NCI-H526 treated with DMSO at 0.1 percent for 48 hours (cell line): Measurements from ENCODE around the gene KRT7.
"Not testable (repeated sequence)": the region's sequence is repeated elsewhere in the genome, so short reads cannot be mapped to it uniquely, and the experiment has no call there.

Experiments used
- DNase-seq: peaks from one replicate; lab custom pipeline; 2025; lab: John Stamatoyannopoulos, UW

Gene KRT7

GRCh38 chr12:52255926-52256583, 23.0 kb downstream of the KRT7 start:
- no peak for DNase-seq

DNA sequence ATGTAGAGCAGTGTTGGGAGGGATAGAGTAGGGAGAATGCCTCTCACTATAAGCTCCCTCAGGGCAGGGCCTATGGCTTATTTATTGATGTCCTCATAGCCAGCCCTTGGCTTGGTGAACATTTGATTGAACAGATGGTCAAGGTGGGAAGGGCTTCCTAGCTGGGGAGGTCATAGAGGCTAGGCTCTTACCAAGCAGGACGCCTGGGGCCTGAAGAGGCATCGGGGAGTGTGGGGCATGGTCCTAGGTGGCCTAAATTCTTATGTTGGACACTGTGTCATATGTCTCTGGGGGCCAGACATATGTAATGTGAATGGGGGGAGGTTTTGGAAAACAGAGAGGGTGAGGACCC, 23.5 kb downstream of the KRT7 start:
- no peak for DNase-seq

DNA sequence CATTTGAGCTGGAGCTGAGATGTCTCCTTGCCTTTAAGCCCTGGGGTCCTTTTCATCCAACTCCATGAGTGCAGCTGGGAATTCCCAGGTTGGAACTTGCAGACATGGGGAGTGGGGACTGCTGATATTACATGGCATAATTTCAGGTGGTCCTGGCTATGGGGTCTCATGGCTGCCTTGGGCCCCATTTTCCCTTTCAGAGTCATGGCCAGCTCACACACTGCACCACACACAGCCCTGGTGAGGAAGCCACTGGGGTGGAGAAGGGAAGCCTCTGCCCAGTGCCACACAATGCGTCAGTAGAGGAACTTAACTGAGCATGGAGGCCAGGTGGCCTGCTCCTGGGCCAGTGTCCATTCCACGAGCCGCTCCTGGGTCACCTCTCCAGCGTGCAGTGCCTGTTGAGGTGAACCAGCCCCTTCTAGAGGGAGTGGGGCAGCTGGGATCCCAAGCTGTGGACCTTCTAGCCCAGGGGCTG, 24.1 kb downstream of the KRT7 start:
- no peak for DNase-seq

- DNase-seq = not testable (repeated sequence)
Measured at GRCh38 chr12:52257922-52258321, 24.9 kb downstream of the KRT7 start.

DNA sequence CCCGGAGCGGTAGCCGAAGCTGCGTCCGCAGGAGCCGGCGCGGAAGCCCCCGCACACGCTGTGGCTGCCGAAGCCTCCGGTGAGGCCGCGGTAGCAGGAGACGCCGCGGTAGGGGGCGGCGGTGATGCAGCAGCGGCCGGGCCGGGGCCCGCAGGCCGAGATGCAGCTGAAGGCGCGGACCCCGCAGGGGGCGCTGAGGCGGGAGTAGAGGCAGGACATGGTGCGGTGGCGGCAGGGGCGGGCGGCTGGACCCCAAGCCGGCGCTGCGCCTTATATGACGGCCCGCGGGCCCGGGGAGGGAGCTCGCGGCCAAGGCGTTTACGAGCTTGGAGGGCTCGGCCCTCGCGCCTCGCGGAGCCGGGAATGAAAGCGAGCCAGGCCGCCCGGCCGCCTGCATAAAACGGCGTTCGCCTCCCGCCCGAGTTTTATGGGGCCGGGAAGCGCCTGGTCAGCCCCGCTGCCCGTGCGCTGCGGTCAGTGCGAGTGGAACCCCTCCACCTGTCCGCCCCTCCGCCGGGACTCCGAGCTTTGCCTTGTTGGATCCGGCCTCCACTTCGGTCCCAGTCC, 25.4 kb downstream of the KRT7 start:
- DNase-seq = no peak

DNA sequence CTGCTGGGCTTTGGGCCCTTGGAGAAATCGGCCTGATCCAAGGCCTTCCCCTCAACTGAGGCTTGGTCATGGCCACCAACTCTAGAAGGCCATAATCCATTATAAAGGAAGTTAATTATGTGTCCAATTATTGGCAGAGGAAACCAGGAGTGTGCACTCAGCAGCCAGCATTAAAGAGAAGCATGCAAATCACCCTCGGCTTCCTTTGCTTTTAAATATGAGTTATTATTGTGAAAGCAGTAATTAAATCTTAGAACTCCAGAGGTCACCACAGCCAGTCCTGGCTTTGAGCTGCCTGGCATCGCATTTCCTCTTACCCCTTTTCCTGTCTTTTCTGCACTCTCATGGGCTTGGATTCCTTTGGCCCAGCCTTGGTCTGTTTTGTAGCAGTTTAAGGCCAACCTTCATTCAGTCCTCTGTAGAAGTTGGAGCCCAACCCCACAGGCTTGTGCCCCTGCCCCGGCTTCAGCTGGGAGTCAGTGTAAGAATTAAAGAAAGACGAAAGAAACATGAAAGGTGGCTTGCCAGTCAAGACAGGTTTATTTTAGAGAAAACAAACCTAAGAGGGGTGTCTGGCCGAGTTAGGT, 26.7 kb downstream of the KRT7 start:
- DNase-seq = no peak

GRCh38 chr12:52260361-52261207, 27.5 kb downstream of the KRT7 start:
- DNase-seq = no peak

DNA sequence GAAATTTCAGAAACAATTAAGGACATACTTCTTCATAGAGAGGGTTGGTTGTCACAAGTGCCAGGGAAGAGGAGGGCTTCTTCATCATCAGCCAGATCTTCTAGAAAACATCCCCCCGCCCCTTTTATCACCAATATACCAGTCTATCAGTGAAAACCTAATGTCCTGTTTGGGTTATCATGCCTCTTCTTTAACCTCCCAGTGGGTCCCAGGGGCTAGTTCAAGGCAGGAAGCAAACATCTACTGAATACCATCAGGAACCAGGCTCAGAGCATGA, 28.1 kb downstream of the KRT7 start:
- no peak for DNase-seq

DNA sequence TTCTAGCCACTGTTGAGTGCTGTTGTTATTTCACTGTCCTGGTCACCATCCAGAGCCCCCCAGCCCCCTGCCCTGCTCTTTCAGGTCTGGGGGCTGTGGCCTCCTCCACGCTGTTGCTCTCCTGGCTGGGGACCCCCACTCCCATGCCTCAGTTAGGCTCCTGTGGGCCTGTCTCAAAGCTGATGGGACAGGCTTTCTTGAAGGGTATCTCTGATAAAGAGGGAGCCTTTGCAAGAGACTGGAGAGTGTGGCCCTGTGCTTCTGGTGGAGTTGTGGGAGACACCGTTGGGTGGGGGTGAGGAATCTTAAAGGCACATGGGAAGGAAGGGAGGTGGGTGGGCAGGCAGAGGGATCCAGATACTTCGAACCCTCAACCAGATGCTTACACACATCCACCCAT, 29.2 kb downstream of the KRT7 start:
- DNase-seq = no peak

DNA sequence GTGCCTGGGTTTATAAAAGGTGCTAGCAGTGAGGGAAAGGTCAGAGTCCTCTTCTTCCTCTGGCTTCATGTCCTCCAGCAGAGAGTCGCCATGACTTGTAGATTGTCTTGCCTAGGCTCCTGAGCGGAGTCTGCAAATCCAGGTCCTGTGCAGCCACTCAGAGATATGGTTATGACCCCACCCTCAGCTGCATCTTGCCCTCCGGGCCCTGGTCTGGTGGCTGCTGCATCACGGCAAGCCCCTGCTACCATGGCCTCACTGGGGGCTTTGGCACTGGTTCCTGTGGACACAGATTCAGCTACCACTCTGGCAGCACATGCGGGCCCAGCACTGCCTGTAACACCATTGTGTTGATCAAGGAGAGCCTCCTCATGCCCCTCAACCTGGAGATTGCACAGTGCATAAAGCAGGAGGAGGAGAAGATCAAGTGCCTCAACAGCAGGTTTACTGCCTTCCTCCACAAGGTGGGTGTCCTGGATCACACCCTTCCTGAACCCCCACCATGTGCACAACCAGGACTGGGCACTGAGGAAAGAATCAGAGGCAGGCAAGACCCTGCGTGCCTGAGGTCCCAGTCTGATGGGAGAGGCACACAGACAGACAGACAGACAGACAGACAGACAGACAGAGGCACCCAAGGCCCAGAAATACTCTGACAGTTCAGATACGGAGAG, 30.9 kb downstream of the KRT7 start:
- no peak for DNase-seq

DNA sequence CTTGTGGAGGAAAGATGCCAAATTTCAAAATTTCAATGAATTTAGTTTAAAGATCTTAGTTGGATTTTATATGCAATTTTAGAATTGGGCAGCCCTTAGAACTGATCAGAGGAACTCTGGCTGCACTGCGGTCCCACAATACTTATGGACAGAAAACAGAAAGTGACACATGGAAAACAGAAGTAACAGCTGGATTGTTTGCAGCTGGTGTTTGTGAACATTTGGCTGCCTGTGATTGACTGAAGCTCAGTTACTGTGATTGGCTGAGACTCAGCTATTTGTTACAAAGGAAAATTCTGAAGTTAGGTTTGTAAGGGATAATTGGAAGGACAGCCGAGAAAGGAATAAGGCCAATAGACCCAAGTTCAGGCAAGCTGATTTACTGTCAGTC, 31.4 kb downstream of the KRT7 start:
- DNase-seq = no peak

DNA sequence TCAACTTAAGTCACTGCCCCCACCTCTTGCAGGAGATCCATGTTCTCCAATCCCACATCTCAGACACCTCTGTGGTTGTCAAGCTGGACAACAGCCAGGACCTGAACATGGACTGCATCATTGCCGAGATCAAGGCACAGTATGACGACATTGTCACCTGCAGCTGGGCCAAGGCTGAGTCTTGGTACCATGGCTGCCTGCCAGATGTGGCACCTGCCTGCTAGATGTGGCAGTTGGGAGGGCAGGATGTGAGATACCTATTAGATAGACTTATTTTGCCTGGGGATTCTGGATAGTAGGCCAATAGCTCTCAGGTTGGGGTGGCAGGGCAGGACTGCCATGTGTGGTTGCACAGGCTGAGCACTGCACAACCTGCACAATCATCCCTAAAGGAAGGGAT, 33.5 kb downstream of the KRT7 start:
- DNase-seq = no peak

DNA sequence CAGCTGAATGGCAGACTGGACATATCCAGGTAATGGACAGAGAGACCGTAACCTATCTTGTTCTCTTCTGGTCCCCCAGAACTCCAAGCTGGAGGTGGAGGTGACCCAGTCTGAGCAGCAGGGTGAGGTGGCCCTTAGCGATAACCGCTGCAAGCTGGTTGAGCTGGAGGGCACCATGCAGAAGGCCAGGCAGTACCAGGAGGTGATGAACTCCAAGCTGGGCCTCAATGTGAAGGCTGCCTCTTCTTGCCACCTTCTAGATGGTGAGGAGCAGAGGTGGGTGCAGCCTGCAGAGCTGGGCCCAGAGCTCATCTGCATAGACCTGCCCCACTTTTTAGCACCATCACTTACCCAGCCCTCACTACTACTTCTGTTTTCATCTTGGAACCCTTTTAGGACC, 34.2 kb downstream of the KRT7 start:
- DNase-seq = no peak

DNA sequence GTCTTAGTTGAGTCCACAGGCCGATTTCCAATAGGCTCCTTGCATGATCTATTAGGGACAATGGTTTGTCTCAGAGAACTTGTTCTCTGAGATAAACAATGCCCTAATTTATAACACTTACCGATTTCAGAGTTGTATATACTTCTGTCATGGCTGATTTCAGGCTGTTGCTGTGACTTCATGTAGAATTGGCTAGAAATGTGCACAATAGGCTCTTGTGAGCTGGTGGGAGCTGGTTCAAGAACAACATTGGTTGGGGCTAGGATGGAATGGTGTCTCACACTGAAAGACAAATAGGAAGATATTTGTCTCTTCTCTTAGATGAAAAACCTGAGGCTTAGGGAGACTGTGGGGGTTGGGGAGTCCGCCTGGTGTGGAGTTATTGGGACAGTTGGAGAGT, 34.7 kb downstream of the KRT7 start:
- no peak for DNase-seq

- no peak for DNase-seq
Measured at GRCh38 chr12:52268212-52268611, 35.2 kb downstream of the KRT7 start.

DNA sequence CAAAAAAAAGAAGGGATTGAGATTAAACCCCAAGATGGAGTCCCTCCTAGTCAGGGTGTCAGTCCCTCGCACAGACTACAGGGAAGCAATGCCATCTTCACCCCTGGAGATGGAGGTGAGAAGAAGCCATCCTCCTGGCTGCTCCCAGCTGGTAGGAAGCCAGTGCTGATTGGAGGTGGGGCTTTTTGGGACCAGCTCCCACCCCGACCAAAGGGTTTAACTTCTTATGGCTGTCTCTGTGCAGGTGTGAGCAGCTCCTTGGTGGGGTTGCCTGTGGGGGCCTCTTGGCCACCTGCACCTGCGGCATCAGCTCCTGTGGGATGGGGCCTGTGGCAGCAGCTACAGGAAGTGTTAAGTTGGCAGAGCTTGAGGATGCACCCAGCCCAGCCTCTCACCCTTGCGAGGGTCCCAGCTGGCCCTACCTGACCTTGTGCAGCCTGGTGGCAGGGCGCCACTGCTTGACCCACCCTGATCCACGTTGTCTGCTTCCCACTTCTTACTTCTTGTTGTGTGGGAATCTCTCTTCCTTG, 37.6 kb downstream of the KRT7 start:
- DNase-seq = no peak

DNA sequence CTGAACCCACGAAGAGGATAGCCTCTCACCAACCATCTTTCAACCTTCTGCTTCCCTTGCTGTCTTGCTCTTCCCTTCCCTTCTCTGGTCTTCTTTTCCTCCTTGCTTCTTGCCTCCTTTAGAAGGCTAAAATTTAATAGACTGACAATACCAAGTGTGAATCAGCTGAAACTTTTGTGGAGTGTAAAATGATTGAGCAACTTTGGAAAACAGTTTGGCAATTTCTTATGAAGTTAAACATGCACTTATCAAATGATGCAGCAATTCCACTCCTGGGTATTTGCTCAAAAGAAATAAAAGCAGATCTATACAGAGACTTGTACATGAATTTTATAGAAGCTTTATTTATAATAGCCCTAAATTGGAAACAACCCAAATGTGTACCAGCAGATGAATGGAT, 38.1 kb downstream of the KRT7 start:
- DNase-seq = no peak

GRCh38 chr12:52274521-52275120, 41.6 kb downstream of the KRT7 start, which contains the start of gene KRT86:
Gene KRT86, plus strand, starts transcription at chr12:52274645. Its CDS starts 27,272 bp downstream, at chr12:52301917.
- no peak for DNase-seq

DNA sequence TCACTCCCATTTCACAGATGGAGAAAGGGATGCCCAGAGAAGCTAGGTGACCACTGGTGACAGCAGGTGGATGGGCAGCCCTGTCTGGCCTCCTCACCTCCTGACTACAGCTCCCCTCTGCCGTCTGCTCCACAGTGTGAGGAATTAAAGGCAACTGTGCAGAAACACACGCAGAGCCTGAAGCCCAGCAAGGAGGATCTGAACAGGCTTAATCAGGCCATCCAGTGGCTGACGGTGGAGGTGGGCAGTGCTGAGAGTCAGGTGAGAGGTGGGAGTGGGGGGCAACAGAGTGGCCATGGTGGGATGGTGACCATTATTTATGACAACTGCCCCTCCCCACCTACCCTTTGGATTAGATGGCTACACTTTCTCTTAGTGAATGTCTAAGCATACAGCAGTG, 42.6 kb downstream of the KRT7 start:
- no peak for DNase-seq

DNA sequence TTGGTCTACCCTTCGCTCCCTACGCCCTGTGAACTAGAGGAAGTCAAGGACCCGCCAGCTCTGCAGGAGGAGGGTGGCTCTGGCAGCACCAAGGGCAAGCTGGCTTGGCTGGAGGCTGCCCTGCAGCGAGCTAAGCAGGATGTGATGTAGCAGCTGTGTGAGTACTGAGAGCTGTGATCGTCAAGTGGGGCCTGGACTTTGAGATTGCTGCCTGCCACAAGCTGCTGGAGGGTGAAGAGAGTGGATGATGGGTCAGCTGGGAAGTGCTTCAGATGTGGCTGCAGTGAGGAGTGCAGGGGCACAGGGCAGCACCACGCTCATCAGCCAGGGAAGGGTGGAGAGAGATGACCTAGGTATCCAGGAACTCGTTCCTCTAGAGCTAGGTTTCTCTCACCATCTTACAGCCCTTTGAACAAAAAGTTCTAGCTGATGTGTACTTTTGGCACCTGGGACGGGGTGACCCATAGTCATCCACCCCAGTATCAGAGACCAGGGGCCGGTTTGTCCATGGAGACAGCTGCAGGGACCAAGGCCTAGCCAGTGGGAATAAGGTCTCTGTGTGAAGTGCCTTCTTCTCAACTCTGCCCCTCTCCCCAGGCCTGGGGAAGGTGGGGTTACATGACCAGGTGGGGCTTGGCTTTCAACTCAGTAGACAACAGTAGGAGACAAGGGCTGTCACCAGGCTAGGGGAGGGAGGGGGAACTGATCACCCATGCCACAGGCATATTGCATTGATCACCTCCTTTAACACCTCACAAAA, 44.6 kb downstream of the KRT7 start:
- DNase-seq = no peak
